ENCODE measurements around the gene CDH16. TPM values are rescaled to one million over a fixed set of nuclear protein-coding genes. Genes with fewer than 3 reads are reported as not detected.

CDH16 gene
- total and polyA plus RNA-seq, 2 of the 13 experiments (the other 11 are each of a cell fraction or from before 2014, with no cell fraction given): 2.7 to 3.9 TPM

DNA sequence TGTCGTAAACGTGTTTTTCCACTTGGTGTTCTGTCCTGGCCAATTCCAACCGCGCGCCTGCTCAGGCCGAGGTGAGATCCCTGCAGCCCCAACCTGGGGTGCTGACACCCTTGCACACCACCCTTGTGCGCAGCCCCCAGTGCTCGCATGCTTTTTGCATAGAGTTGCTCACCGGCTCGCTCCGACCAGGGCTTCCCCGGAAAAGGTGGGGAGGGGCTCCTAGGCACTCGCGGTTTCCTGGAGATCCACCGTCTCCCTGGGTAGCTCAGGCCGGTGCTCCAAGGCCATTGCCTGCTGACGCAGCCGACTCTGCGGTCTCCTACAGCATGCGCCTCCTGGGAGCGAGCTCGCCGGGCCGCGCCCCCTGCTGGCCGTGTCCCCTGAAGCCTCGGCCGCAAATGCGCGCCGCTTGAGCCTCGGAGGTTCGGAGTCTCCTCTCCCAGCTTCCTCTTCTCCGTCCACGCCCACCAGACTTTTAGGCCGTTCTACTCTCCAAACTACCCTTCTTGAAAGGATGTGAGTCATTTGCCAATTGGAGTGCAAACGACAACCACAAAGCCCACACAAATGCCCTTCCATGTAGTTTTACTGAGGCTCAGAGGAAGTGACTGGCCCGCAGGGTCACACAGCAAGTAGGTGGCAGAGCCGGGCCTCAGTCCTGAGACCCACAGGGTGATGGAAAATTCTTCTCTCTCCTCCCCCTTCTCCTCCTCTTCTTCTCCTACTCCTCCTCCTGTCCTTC lies 45.6 kb downstream of the CDH16 start (continued):
- TF ChIP-seq, protein P1, sequence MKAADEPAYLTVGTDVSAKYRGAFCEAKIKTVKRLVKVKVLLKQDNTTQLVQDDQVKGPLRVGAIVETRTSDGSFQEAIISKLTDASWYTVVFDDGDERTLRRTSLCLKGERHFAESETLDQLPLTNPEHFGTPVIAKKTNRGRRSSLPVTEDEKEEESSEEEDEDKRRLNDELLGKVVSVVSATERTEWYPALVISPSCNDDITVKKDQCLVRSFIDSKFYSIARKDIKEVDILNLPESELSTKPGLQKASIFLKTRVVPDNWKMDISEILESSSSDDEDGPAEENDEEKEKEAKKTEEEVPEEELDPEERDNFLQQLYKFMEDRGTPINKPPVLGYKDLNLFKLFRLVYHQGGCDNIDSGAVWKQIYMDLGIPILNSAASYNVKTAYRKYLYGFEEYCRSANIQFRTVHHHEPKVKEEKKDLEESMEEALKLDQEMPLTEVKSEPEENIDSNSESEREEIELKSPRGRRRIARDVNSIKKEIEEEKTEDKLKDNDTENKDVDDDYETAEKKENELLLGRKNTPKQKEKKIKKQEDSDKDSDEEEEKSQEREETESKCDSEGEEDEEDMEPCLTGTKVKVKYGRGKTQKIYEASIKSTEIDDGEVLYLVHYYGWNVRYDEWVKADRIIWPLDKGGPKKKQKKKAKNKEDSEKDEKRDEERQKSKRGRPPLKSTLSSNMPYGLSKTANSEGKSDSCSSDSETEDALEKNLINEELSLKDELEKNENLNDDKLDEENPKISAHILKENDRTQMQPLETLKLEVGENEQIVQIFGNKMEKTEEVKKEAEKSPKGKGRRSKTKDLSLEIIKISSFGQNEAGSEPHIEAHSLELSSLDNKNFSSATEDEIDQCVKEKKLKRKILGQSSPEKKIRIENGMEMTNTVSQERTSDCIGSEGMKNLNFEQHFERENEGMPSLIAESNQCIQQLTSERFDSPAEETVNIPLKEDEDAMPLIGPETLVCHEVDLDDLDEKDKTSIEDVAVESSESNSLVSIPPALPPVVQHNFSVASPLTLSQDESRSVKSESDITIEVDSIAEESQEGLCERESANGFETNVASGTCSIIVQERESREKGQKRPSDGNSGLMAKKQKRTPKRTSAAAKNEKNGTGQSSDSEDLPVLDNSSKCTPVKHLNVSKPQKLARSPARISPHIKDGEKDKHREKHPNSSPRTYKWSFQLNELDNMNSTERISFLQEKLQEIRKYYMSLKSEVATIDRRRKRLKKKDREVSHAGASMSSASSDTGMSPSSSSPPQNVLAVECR (CRISPR knock-in tag; IDR thresholded peaks at IDR 0.05; ENCODE audit: borderline replicate concordance): peak; percentile 81; the same call in 1 of the 2 replicates
- no peak for TF ChIP-seq CHD2 (IDR thresholded peaks at IDR 0.05; ENCODE audit: low read depth, low read length)
- no peak for TF ChIP-seq ZFYVE20 (CRISPR knock-in tag; IDR thresholded peaks at IDR 0.05; ENCODE audit: borderline replicate concordance, low read depth)
- no peak for TF ChIP-seq TCF7L2 (IDR thresholded peaks at IDR 0.05; ENCODE audit: low read depth, low read length)
- no peak for TF ChIP-seq PAWR (CRISPR knock-in tag; IDR thresholded peaks at IDR 0.05; ENCODE audit: borderline replicate concordance)
- no peak; the same call in 1 of the 2 replicates for TF ChIP-seq CCDC6 (CRISPR knock-in tag; IDR thresholded peaks at IDR 0.05)
- TF ChIP-seq THAP11 (CRISPR knock-in tag; IDR thresholded peaks at IDR 0.05): peak; percentile 56
- TF ChIP-seq HOXA9 (CRISPR knock-in tag; IDR thresholded peaks at IDR 0.05; ENCODE audit: borderline replicate concordance): no peak
- 0 out of 2 replicates have a peak, but pooled peaks have one; percentile 33 for TF ChIP-seq PAXIP1 (CRISPR knock-in tag; conservative IDR thresholded peaks at IDR 0.05)
- TF ChIP-seq ZKSCAN5 (CRISPR knock-in tag; IDR thresholded peaks at IDR 0.05): no peak
- TF ChIP-seq ZNF883 (CRISPR knock-in tag; IDR thresholded peaks at IDR 0.05; ENCODE audit: not compliant biosample characterization): no peak
- TF ChIP-seq HDAC1 (CRISPR knock-in tag; IDR thresholded peaks at IDR 0.05): peak; percentile 84
- TF ChIP-seq WIZ (CRISPR knock-in tag; IDR thresholded peaks at IDR 0.05): 0 out of 2 replicates have a peak, but pooled peaks have one; percentile 50
- TF ChIP-seq NR2F6 (IDR thresholded peaks at IDR 0.05): no peak
- peak; percentile 70; the same call in 1 of the 2 replicates for TF ChIP-seq NR2F6 (CRISPR knock-in tag; IDR thresholded peaks at IDR 0.05)
- TF ChIP-seq, protein P2, sequence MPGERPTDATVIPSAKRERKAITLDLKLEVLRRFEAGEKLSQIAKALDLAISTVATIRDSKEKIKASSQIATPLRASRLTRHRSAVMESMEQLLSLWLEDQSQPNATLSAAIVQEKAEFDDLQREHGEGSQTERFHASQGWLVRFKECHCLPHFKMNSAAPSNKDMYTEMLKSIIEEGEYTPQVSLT (CRISPR knock-in tag; IDR thresholded peaks at IDR 0.05; ENCODE audit: borderline replicate concordance, low read depth): no peak
- TF ChIP-seq, protein P3, sequence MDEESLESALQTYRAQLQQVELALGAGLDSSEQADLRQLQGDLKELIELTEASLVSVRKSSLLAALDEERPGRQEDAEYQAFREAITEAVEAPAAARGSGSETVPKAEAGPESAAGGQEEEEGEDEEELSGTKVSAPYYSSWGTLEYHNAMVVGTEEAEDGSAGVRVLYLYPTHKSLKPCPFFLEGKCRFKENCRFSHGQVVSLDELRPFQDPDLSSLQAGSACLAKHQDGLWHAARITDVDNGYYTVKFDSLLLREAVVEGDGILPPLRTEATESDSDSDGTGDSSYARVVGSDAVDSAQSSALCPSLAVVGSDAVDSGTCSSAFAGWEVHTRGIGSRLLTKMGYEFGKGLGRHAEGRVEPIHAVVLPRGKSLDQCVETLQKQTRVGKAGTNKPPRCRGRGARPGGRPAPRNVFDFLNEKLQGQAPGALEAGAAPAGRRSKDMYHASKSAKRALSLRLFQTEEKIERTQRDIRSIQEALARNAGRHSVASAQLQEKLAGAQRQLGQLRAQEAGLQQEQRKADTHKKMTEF (CRISPR knock-in tag; IDR thresholded peaks at IDR 0.05): peak; percentile 60; the same call in 1 of the 2 replicates
- TF ChIP-seq CREB1 (IDR thresholded peaks at IDR 0.05): no peak
- no peak for TF ChIP-seq CREB1 (CRISPR knock-in tag; IDR thresholded peaks at IDR 0.05)

Data from HepG2 (cell line).